AG08395 (cell line): ENCODE results near the gene ERCC1.
"Not testable (repeated sequence)": the region's sequence is repeated elsewhere in the genome, so short reads cannot be mapped to it uniquely, and the experiment has no call there.

Experiments used
- DNase-seq: peaks from one replicate; pipeline ENCODE4 v3.0.0; 2012; ENCODE audit warnings: mixed read lengths, low spot score

ERCC1 gene

DNA sequence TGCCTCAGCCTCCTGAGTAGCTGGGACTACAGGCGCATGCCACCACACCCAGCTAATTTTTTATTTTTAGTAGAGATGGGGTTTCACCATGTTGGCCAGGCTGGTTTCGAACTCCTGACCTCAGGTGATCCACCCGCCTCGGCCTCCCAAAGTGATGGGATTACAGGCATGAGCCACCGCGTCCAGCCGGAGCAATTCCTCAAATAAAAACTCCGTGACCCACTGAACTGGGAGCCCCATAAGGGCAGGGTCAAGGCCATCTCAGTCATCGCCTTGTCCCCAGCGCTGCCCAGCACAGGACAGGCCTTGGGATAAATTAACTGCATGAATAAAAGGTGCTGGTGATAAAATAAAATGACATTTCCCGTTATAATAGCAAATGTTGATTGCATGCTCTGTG is 6.2 kb upstream of the ERCC1 start:
- not testable (repeated sequence) for DNase-seq

DNA sequence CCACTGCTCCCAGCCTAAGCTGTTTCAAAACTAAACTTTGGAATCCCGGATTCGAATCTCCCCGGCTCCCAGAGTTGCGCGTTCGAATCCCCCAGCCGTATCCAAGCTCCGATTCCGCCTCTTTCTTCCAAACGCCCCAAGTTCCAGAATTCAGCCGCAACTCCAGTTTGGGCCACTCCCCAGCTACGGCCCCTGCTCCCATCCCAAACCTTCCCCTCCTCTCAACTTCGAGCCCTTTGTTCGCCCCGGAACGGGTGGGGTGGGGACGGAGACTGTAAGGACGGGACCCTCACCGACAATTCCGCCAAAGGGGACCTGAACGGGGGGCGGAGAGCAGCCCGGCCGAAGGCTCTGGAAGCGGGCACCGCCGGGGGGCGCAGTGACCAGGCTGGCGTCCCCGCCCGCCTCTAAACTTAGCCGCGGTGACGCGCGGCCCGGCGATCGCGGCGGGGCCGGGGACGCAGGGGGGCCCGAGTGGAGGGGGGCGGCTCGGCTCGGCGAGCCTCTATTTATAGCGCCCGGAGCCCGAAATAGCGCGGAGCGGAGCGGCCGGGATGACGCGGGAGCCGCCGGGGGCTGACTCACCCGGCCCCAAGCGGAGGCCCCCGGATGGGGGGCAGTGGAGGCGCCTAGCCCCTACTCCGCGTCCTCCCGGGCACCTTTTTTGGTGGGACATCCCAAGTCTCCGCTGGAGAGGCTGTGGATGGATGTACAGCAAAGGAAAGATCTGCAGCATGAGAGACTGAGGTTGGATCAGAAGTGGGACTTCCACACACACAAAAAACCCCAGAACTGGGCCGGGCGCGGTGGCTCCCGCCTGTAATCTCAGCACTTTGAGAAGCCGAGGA is 4.9 kb upstream of the ERCC1 start:
- peak; percentile 72 for DNase-seq

DNA sequence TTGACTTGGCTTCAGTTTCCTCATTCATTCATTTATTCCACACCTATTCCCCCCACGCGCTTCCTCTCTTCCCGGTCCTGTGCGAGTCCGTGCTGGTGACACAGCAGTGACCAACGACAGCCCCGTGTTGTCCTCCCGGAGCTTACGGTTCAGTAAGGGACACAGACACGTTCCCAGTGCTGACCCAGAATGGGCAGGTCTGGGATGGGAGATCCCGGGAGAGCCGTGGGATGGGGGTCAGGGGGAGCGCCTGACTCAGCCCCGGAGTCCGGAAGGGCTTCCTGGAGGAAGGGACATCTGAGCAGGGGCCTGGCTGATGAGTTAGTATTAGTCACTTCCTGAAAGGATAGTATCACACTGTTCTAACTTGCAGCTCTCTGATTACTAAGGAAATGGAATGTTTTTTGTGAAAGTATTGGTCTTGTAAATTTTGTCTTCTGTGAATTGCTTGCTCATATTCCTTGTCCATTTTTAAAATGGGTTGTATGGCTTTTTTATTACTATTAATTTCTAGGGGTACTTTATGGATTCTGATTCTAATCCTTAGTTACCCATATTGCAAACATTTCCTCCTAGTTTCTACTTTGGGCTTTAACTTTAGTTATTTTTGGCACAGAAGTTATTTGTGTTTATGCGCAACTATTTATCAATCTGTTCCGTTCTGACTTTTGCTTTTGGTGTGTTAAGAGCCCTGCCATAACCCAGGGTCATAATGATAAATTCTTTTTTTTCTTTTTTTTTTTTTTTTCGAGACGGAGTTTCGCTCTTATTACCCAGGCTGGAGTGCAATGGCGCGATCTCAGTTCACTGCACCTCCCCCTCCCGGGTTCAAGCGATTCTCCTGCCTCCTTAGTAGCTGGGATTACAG is 708 bp upstream of the ERCC1 start:
- DNase-seq = peak; percentile 84

DNA sequence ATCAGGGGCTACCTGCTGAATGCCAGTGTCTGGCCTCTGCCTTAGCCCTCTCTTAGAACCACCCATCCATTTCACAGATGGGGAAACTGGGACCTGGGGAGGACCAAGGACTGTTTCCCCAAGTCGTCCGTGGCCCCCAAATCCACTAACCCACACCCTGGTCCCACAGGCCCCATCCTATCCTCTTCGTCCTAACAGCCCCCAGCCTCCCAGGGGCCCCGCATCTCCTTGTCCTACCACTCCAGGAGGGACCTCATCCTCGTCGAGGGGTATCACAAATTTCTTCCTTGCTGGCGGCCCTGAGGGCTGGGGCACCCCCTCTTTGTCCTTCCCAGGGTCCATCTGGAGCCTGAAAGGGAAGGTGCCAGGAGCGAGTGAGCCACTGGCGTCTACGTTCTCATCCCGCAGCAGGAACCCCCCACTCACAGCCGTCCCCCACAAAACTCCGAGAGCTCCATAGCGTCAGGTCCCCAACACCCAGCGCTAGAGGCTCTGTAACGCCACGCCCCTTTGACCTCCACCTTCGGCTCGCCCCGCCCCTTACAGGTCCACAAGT is 606 bp downstream of the ERCC1 start:
- DNase-seq = no peak

DNA sequence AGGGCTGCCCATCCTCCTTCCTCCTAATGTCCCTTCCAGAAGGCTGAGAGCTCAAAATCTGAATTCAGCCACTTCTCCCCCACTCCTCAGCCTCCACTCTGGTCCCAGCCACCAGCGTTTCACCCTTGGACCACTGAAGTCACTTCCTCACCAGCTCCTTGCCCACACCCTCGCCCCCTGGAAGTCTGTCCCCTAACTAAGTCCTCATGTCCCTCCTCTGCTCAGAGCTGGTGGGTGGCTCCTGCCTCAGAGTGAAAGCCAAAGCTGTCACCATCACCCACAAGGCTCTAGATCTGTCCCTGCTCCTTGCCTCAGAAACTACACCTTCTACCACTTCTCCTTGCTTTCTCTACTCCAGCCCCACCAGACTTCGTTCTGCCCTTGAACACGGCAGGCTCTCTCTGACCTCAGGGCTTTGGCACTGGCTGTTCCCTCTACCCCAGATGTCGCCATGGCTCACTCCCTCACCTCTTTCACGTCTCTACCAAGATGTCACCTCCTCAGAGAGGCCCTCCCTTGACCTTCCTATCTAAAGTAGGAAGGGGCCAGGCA is 1.7 kb downstream of the ERCC1 start:
- DNase-seq = no peak

DNA sequence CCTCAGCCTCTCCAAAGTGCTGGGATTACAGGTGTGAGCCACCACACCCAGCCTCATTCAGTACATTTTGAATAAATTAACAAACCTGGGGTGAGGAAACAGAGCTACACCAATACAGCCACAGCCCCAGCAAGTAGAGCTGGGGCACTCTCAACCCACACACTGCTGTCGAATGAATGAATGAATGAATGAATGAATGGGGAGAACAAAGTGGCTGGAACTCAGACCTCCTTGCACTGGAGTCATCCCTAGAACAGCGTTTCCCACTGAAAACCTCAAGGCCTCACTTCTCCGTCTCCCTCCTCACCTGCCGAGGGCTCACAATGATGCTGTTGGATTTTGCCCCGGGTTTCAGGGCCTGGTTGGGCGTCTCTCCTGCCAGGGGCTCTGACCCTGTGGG is 2.8 kb downstream of the ERCC1 start:
- DNase-seq = no peak

DNA sequence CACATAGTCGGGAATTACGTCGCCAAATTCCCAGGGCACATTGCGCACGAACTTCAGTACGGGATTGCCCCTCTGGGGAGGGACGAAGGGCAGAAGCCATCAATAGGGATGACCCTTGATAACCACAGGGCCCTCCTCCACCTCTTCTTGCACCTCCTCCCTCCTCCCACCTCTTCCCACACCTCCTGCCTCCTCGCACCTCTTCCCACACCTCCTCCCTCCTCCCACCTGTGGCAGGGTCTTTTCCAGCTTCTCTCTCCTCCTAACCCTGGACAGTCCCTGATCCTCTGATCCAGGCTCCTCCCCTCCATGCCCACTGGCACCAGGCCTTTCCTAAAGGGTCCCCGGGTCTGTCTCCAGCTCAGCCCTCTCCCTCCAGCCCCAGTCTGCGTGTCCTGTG is 3.4 kb downstream of the ERCC1 start:
- no peak for DNase-seq

DNA sequence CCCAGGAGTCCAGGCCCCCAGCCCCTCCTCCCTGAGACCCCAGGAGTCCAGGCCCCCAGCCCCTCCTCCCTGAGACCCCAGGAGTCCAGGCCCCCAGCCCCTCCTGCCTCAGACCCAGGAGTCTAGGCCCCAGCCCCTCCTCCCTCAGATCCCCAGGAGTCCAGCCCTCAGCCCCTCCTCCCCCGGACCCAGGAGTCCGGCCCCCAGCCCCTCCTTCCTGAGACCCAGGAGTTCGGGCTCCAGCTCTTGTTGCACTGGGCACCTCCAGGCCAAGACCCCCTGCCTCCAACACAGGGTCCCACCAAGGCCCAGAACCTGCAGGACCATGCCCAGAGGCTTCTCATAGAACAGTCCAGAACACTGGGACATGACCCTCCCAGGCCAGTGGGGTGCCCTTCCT is 3.8 kb downstream of the ERCC1 start:
- DNase-seq = no peak

DNA sequence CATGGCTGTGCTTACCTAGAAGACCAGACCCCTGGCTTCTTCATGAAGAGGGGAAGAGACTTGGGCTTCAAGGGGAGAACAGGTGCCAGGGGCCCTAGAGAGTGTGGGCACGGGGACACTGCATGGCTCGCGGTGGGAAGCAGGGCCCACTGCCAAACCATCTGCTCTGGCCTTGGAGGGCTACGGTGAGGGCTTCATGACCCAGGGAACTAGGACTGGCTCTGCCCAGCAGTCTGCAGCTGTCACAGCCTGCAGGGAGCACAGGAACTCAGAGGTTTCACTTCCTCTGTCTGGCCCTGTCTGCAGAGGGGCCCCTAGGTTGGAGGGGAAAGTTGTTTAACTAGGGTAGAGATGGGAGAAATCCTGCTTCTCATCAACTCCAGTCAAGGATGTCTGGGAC is 4.3 kb downstream of the ERCC1 start:
- no peak for DNase-seq

DNA sequence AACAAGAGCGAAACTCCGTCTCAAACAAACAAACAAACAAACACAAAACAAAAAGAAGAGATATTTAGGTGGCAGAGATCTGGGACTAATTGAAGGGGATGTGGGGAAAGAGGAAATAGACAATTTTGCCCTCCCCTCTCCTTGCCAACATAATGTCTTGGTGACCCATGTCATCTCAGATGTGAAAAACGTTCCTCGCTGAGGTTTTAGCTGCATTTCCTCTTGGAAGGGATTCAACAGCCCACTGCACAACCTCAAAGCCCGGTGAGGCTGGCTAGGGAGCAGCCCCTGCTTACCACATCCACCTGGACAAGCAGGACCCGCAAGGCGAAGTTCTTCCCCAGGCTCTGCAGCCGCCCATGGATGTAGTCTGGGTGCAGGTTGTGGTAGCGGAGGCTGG is 4.9 kb downstream of the ERCC1 start:
- DNase-seq = no peak

DNA sequence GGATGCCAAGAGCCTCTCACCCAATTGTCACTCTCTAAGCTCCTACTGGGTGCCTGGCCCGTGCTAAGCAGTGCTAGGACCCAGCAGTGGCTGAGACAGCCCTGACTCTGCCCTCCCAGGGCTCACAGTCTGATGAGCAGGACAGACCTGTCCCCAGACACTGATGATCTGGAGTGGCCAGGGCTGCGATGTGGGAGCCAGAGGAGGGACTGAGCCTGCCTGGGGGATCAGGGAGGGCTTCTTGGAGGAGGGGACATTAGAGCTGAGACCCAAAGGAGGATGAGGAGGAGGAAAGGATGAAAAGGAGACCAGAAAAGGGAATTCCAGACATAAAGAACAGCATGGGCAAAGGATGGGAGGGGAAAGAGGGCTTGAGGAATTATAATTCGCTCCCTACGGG is 6.6 kb downstream of the ERCC1 start:
- DNase-seq = no peak

DNA sequence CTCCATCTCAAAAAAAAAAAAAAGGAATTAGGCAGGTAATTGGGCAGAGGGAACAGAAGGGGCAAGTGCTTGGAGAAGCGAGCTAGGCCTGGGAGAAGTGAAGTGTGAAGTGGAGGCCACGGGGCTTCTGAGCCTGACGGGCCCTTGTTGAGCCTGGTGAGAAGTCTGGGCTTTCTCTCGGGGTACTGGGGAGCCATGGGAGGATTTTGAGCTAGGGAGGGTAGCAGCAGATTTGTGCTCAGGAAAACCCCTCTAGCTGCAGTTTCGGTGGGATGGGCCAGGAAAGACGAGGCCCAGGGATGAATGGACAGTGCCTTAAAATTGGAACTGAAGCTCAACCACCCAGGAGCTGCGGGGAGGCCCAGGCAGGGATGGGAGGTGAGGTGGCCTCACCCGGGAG is 9.2 kb downstream of the ERCC1 start:
- no peak for DNase-seq

DNA sequence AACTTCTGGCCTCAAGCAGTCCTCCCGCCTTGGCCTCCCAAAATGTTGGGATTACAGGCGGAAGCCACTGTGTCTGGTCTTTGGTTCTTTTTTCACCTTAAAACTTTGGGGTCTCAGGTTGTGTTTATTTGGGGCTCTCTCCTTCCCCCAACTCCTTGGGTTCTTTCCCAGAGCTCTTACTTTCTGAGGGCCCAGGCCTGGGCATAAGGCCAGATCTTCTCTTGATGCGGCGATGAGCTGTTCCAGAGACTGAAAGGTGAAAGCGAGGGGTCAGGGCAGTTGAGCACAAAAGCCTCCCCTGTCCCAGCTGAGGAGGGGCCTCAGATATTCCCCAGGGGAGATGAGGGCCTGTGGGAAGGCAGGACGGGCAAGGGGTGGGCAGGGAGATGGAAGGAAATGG is 10.2 kb downstream of the ERCC1 start:
- DNase-seq = no peak

DNA sequence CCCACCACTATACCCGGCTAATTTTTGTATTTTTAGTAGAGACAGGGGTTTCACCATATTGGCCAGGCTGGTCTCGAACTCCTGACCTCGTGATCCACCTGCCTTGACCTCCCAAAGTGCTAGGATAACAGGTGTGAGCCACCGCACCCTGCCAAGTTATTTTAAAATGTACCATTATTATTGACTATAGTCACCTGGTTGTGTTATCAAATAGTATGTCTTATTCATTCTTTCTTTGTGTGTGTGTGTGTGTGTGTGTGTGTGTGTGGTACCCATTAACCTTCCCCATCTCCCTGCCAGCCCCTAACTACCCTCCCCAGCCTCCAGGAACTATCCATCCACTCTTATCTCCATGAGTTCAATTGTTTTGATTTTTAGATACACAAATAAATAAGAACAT is 13.4 kb downstream of the ERCC1 start:
- DNase-seq = not testable (repeated sequence)

DNA sequence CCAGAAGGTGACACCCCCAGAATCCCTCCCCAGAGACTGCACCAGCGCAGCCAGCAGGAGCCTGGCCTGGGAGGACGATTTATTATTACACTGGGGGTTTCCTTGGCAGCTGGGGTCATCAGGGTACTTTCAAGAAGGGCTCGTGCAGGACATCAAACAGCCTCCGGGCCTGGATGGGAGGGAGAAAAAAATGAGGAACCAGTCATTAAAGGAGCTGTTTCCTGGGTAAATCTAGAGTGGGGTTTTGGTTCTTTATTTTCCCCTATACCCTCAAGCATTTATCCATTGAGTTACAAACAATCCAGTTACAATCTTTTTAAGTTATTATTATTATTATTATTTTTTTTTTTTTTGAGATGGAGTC is 14.2 kb downstream of the ERCC1 start:
- DNase-seq = no peak

DNA sequence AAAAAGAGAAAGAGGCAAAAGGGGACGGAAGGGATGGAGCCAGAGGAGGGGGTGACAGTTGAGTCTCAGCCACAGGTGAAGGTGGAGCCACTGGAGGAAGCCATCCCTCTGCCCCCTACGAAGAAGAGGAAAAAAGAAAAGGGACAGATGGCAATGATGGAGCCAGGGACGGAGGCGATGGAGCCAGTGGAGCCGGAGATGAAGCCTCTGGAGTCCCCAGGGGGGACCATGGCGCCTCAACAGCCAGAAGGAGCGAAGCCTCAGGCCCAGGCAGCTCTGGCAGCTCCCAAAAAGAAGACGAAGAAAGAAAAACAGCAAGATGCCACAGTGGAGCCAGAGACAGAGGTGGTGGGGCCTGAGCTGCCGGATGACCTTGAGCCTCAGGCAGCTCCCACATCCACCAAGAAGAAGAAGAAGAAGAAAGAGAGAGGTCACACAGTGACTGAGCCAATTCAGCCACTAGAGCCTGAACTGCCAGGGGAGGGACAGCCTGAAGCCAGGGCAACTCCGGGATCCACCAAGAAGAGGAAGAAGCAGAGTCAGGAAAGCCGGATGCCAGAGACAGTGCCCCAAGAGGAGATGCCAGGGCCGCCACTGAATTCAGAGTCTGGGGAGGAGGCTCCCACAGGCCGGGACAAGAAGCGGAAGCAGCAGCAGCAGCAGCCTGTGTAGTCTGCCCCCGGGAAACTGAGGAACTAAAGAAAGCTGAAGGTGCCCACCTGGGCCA is 14.7 kb downstream of the ERCC1 start:
- DNase-seq = no peak

DNA sequence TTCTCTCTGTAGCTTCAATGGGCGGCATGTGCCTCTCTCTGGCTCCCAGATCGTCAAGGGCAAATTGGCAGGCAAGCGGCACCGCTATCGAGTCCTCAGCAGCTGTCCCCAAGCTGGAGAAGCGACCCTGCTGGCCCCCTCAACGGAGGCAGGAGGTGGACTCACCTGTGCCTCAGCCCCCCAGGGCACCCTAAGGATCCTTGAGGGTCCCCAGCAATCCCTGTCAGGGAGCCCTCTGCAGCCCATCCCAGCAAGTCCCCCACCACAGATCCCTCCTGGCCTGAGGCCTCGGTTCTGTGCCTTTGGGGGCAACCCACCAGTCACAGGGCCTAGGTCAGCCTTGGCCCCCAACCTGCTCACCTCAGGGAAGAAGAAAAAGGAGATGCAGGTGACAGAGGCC is 15.6 kb downstream of the ERCC1 start:
- DNase-seq = no peak

DNA sequence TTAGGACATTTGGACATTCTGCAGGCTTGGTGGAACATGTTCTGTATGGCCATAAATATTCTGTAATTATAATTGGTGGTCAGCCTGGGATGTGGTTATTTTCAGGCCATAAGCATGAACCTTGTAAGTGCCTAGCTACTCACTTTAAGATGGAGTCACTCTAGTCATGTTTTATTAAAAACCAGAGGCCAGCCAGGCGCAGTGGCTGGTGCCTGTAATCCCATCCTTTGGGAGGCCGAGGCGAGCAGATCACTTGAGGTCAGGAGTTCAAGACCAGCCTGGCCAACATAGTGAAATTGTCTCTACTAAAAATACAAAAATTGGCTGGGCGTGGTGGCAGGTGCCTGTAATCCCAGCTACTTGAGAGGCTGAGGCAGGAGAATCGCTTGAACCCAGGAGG is 16.1 kb downstream of the ERCC1 start:
- DNase-seq = not testable (repeated sequence)

DNA sequence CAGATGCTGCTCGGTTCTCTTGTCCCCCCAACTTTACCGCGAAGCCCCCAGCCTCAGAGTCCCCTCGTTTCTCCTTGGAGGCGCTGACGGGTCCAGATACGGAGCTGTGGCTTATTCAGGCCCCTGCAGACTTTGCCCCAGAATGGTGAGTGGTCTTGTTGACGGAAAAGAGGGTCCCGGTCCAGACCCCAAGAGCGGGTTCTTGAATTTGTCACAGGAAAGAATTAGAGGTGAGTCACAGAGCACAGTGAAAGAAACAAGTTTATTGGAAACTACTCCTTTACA is 16.7 kb downstream of the ERCC1 start:
- DNase-seq = no peak

DNA sequence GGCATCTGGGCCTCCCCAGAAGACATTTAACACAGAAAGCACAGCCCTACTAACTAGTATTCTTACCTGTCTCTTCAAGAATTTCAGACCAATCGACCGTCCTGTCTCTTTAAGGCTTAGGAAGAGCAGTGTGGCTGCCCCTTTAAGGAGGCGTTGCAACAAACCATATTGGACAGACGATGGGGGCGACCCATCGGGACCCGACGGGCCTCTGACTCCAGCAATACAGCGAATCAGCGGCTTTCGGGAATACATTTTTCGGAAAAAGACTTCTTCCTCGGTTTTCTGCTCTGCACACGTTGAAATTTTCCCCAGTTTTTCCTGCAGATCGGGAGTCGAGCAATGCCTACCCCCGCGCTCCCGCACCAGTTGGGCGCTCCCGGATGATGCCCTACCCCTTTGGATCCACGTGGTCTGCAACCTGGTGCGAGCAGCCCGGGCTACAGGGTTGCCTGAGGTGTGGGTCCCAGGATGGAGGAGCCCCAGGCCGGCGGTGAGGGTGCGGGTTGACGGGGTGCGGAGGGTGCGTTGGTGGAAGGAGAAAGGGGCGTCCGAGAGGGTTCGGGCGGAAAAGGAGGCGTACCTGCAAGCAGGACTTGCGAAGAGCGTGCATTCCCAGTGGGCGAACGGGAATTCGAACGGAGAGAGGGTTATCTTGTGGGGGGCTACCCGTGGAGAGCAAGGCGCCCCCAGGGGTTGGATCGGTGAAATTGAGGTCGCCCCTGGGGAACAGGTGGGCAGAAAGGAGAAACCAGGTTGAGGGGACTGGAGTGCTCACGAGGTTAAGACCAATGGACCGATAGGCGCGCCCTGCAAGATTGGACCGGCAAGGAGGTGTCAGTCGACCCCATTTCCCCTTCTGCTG is 17.3 kb downstream of the ERCC1 start, which contains the start of gene POLR1G:
Gene POLR1G, plus strand, starts transcription at position 419 of the 865 bp plus-strand sequence. Its CDS starts 53 bp downstream, at position 472.
- DNase-seq = peak; percentile 85
